GM23248 (cell line): ENCODE data around the gene PPP1R12B.
"Not testable (repeated sequence)": the region's sequence is repeated elsewhere in the genome, so short reads cannot be mapped to it uniquely, and the experiment has no call there.

Experiments
- EZH2 ChIP-seq: fragments of 200-600 bp; sonication (generic); IDR thresholded peaks from 2 replicates; pipeline ENCODE4 v1.6.1; 2018; ENCODE audit warnings: antibody characterized with exemption, mild to moderate bottlenecking; ENCODE audit not compliant: insufficient read depth, poor library complexity, severe bottlenecking
- EZH2phosphoT487 ChIP-seq: fragments of 200-600 bp; sonication (generic); IDR thresholded peaks from 2 replicates; pipeline ENCODE4 v1.6.1; 2018; ENCODE audit warnings: antibody characterized with exemption, moderate library complexity, mild to moderate bottlenecking, low read depth; ENCODE audit not compliant: insufficient read depth

DNA sequence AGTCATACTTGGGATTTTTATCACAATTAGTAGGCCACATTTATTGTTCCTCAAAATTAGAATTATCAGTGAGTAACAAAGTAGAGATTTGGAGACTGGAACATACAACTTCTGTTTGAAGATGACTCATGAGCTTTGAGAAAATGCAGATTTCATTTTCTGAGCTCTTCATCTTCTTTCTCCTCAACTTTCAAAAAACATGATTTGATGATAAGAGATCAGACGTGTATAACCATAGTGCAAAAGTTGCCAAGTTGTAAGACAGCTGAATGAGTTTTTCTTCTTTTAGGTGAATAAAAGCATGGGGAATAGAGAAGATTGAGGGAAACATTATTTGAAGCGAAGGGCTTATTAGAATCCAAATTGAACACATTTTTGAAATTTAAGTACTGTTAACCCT, 58.4 kb downstream of the PPP1R12B start:
- not testable (repeated sequence) for TF ChIP-seq EZH2, EZH2phosphoT487
